Endothelial cell of umbilical vein (primary cell): ENCODE results near the gene ZNF148. TPM values are rescaled to one million over a fixed set of nuclear protein-coding genes. Genes with fewer than 3 reads are reported as not detected.

ENCODE experiments used
- Bru-seq: library from RNA; stranded (reverse); fragments of 400-500 nt; gene quantifications from one replicate; lab custom pipeline; 2021; lab: Mats Ljungman, UMichigan
- BruChase-seq, 2 experiments: library from RNA; stranded (reverse); fragments of 400-500 nt; gene quantifications; one replicate each; lab custom pipeline; 2021; lab: Mats Ljungman, UMichigan
- BruUV-seq: library from RNA; stranded (reverse); fragments of 400-500 nt; replicated peaks from 2 replicates; lab custom pipeline; 2021; lab: Mats Ljungman, UMichigan
- CTCF ChIA-PET: fragments of 300-600, 350-600 bp; sonication (Branson Sonifier 250); formaldehyde crosslinking; loops from one replicate; lab custom pipeline; 2021; ENCODE audit warnings: antibody characterized with exemption, inconsistent platforms; lab: Charles Lee
- POLR2A ChIA-PET: fragments of 300-600, 350-600 bp; sonication (Branson Sonifier 250); formaldehyde crosslinking; loops from one replicate; lab custom pipeline; 2021; ENCODE audit warnings: antibody characterized with exemption, inconsistent platforms; lab: Charles Lee
- DNase-seq: peaks from one replicate; pipeline ENCODE4 v3.0.0-alpha.2; 2011; ENCODE audit warnings: low read depth, low spot score
- FAIRE-seq: peaks from 2 replicates; lab custom pipeline; 2011; peaks lifted over from hg19 to GRCh38; lab: Jason Lieb, UNC
- H2AFZ ChIP-seq: 2 replicates; pipeline ENCODE4 v1.6.0; 2012; ENCODE audit warnings: low read depth, low read length, control low read depth, inconsistent platforms
- H3K27ac ChIP-seq: 2 replicates; pipeline ENCODE4 v1.5.1; 2011; ENCODE audit warnings: low read depth, mild to moderate bottlenecking, control low read depth, low read length, moderate library complexity; ENCODE audit not compliant: insufficient read depth
- H3K27me3 ChIP-seq, 2 experiments: 2 replicates each; pipeline versions ENCODE4 v1.6.0 to v1.6.1; 2011; ENCODE audit warnings: low read length in 2 of 2, mixed read lengths in 1 of 2; ENCODE audit not compliant: control insufficient read depth in 2 of 2, insufficient read depth in 2 of 2
- H3K36me3 ChIP-seq, 2 experiments: 2 replicates in 1 of 2; 3 replicates in 1 of 2; pipeline ENCODE4 v1.5.1; 2011; ENCODE audit warnings: low read length in 2 of 2, mild to moderate bottlenecking in 1 of 2, moderate library complexity in 1 of 2; ENCODE audit not compliant: control insufficient read depth in 2 of 2, insufficient read depth in 2 of 2; ENCODE audit errors: extremely low read depth in 1 of 2
- H3K4me1 ChIP-seq: 3 replicates; pipeline ENCODE4 v1.5.1; 2011; ENCODE audit warnings: mild to moderate bottlenecking, low read length; ENCODE audit not compliant: control insufficient read depth, insufficient read depth; ENCODE audit errors: extremely low read depth
- H3K4me2 ChIP-seq: 2 replicates; pipeline ENCODE4 v1.6.1; 2011; ENCODE audit warnings: low read length, control low read depth, mixed read lengths; ENCODE audit not compliant: insufficient read depth
- H3K4me3 ChIP-seq, 3 experiments: fragments of 200-600 bp in 1 of 3; sonication (generic), shearing (Covaris generic) in 1 of 3; replicated peaks in 1 of 3; 2 replicates each; pipeline ENCODE4 v1.5.1; 2011 to 2016; ENCODE audit warnings: control low read depth in 3 of 3, low read length in 3 of 3, mild to moderate bottlenecking in 2 of 3, inconsistent platforms in 1 of 3, low read depth in 1 of 3, moderate library complexity in 1 of 3; ENCODE audit not compliant: insufficient read depth in 1 of 3
- H3K79me2 ChIP-seq: 2 replicates; pipeline ENCODE4 v1.6.0; 2012; ENCODE audit warnings: low read length, inconsistent platforms; ENCODE audit not compliant: control insufficient read depth, insufficient read depth
- H3K9ac ChIP-seq: replicated peaks from 2 replicates; pipeline ENCODE3; 2011; ENCODE audit warnings: low read length, control low read depth; ENCODE audit not compliant: insufficient read depth; ENCODE audit errors: extremely low read depth
- H3K9me1 ChIP-seq: replicated peaks from 3 replicates; pipeline ENCODE4 v1.6.0; 2011; ENCODE audit warnings: mild to moderate bottlenecking, low read length; ENCODE audit not compliant: control insufficient read depth, insufficient read depth; ENCODE audit errors: extremely low read depth
- H3K9me3 ChIP-seq: replicated peaks from 2 replicates; pipeline ENCODE4 v1.5.1; 2012; ENCODE audit warnings: low read length, inconsistent platforms; ENCODE audit not compliant: control insufficient read depth, insufficient read depth
- H4K20me1 ChIP-seq: replicated peaks from 2 replicates; pipeline ENCODE3; 2011; ENCODE audit warnings: mild to moderate bottlenecking, low read length; ENCODE audit not compliant: control insufficient read depth, insufficient read depth; ENCODE audit errors: extremely low read depth
- EZH2 ChIP-seq: IDR thresholded peaks from 2 replicates; pipeline ENCODE4 v1.6.1; 2012; ENCODE audit warnings: borderline replicate concordance, low read depth, mild to moderate bottlenecking, moderate library complexity, low read length, inconsistent platforms; ENCODE audit not compliant: severe bottlenecking
- FOS ChIP-seq: IDR thresholded peaks from 2 replicates; pipeline ENCODE4 v1.6.1; 2011; ENCODE audit warnings: mild to moderate bottlenecking, low read length, moderate library complexity, borderline replicate concordance; ENCODE audit not compliant: insufficient read depth
- GATA2 ChIP-seq: IDR thresholded peaks from 2 replicates; pipeline ENCODE4 v1.7.0; 2011; ENCODE audit warnings: low read depth, mild to moderate bottlenecking, moderate library complexity, mixed read lengths, low read length; ENCODE audit not compliant: insufficient read length, insufficient read depth
- JUN ChIP-seq: IDR thresholded peaks from 2 replicates; pipeline ENCODE4 v1.6.1; 2011; ENCODE audit warnings: borderline replicate concordance, low read depth; ENCODE audit not compliant: insufficient read length, insufficient read depth
- MYC ChIP-seq: IDR thresholded peaks from one replicate; pipeline ENCODE4 v1.6.1; 2011; ENCODE audit warnings: mild to moderate bottlenecking, low read depth, low read length
- POLR2A ChIP-seq: IDR thresholded peaks from 2 replicates; pipeline ENCODE4 v1.6.1; 2012; ENCODE audit warnings: low read depth, mild to moderate bottlenecking, control low read depth, low read length
- POLR2AphosphoS5 ChIP-seq: IDR thresholded peaks from 2 replicates; pipeline ENCODE4 v1.6.1; 2012; ENCODE audit warnings: low read depth, mild to moderate bottlenecking, control low read depth, low read length, moderate library complexity; ENCODE audit not compliant: insufficient read depth
- dilution Hi-C: fragments of 300-500 bp; cut with MboI; formaldehyde crosslinking; loops from one replicate; pipeline ENCODE4 v1.15.0; 2019; ENCODE audit warnings: low sequenced_read_pairs; ENCODE audit not compliant: extremely low pct_ligation_motif_present
- intact Hi-C: fragments of 100-400 bp; cut with micrococcal nuclease; formaldehyde crosslinking; loops from one replicate; pipeline ENCODE4 v1.10.0; 2022
- long read RNA-seq: library from polyadenylated mRNA; stranded (forward); transcript quantifications from one replicate; pipeline ENCODE4 v2.0.0, GENCODE V29; 2021
- polyA minus RNA-seq, 3 experiments: library from RNA; depleted of rRNA, polyadenylated mRNA; stranded (reverse); fragments of >200 nt; gene quantifications; 1 replicate in 1 of 3; 2 replicates in 2 of 3; pipeline ENCODE4 v1.2.3, GENCODE V29; 2011
- polyA plus RNA-seq, 4 experiments: library from polyadenylated mRNA; depleted of rRNA in 3 of 4; stranded (reverse) in 3 of 4; unstranded in 1 of 4; fragments of >200 nt; gene quantifications; 2 replicates each; pipeline versions ENCODE4 v1.2.1 to v1.2.3, GENCODE V29; 2011 to 2012; ENCODE audit warnings: missing spikeins in 1 of 4
- total RNA-seq: library from RNA; stranded (reverse); gene quantifications from 2 replicates; pipeline ENCODE4 v1.2.3, GENCODE V29; 2021
- TF ChIP-seq, protein P1 (sequence below), 2 donors: IDR thresholded peaks; 1 replicate in 1 of 2; 2 replicates in 1 of 2; pipeline ENCODE4 v1.5.1; 2011; ENCODE audit warnings: low read length in 2 of 2, mild to moderate bottlenecking in 2 of 2, moderate library complexity in 2 of 2, control low read depth in 1 of 2, inconsistent platforms in 1 of 2, low read depth in 1 of 2; ENCODE audit not compliant: insufficient read depth in 1 of 2; ENCODE audit errors: extremely low read depth in 1 of 2

Gene ZNF148
- total RNA-seq = 38.2 and 41.3 TPM in 2 replicates
- polyA plus RNA-seq = 7.1 and 8.0 TPM in 2 replicates
- polyA plus RNA-seq (2011; cell fraction: cytosol; rRNA removed) = 10.0 and 10.8 TPM in 2 replicates
- 19.2 and 20.1 TPM in 2 replicates for polyA plus RNA-seq (2011; cell fraction: nucleus; rRNA removed)
- 19.7 and 23.1 TPM in 2 replicates for polyA plus RNA-seq (2012)
- 69.5 and 76.2 TPM in 2 replicates for polyA minus RNA-seq
- 34.3 TPM for polyA minus RNA-seq (2011; cell fraction: cytosol; rRNA and poly(A)+ RNA removed)
- polyA minus RNA-seq (2011; cell fraction: nucleus; rRNA and poly(A)+ RNA removed) = 45.0 and 60.9 TPM in 2 replicates
- percentile 95 among the genes with signal in this experiment for Bru-seq, nascent RNA
- BruChase-seq, experiment 1, labeled RNA remaining after a 6-hour chase = percentile 90 among the genes with signal in this experiment
- BruChase-seq, experiment 2, labeled RNA remaining after a 2-hour chase = percentile 93 among the genes with signal in this experiment
- long read RNA-seq, full-length matches to known transcripts = 26 of 41 reads
- long read RNA-seq, partial matches to known transcripts = 2 of 41 reads
- long read RNA-seq, other reads (novel, unspliced or antisense) = 13 of 41 reads

DNA sequence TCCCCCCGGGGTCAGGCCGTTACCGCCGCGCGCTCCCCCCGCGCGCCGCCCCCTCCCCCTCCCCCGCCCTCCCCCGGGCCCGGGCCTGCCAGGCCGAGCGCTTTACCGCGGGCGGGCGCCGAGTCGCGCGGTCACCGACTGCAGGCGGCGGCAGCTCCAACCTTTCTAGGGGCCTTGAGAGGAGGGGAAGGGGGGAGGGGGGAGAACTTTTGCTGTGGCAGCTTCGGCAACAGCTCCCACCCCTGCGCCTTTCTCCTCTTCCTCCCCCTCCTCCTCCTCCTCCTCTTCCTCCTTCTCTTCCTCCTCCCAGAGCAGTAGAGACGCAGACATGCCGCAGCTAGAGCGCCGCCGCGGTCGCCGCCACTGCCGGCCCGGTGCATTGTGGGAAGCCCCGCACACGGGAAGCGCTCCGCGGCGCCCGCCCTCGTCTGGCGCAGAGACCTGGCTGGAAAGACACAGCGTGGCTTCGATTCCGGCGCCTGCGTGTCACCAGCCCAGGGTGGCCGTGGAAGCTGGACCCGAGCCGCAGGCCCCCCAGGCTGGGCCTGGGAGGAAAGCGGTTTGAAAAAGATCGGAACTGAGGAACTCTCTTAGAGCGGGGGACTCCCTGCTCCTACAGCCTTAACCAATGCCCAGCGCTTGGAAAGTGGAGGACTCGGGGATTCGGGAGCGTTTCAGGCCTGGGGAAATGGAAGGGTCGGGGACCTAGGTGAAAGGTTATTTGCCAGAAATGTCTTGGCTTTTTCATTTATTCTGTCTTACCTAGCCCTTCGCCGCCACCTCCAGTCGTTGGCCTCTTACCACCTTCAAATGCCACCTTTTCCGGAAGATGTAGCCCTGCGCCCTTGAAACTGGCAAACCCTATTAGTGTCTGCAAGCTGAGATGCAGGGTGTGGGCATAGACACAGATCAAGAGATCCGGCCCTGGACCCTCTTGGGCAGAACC, at the start of gene ZNF148:
Gene ZNF148 (minus strand): TSS at position 330 of the 946 bp plus-strand sequence. CDS start 61,685 bp downstream, outside the sequence.
- peak; percentile 92 for DNase-seq
- Histone ChIP-seq H3K4me2 (peak within 1 kb of the TSS; percentile 88), H3K36me3 (no peaks in the 10 kb centered on the region), H3K4me3 (peak within 1 kb of the TSS; percentile 90 to 100 (median 95)), H3K9ac (peak within 1 kb of the TSS; percentile 89), H4K20me1 (peaks cover 7% of the 10 kb centered on the region), H3K9me3 (no peaks in the 10 kb centered on the region), H3K27me3 (no peaks in the 10 kb centered on the region), H3K79me2 (peaks cover 44% of the 10 kb centered on the region), H3K9me1 (no peaks in the 10 kb centered on the region), H3K27ac (peak within 1 kb of the TSS; percentile 57), H2AFZ (peak within 1 kb of the TSS; percentile 66), H3K4me1 (peaks cover 15% of the 10 kb centered on the region)
- peak; percentile 89 for FAIRE-seq
- CTCF ChIA-PET = interaction anchor here (1.6 to 2.6 kb wide), 2 partner anchors 11 to 18 kb away, joined by 4 to 6 read pairs; no protein-coding TSS in a partner anchor
- dilution Hi-C loops (no loop called here), intact Hi-C loops (loop anchor here (2.0 to 5.0 kb wide), 5 partner anchors 108 to 318 kb away; partner anchors contain the start of gene OSBPL11)
- POLR2A ChIA-PET = no interaction called here
- no peak for TF ChIP-seq EZH2
- no peak for TF ChIP-seq FOS
- TF ChIP-seq JUN = no peak
- TF ChIP-seq, protein P1, sequence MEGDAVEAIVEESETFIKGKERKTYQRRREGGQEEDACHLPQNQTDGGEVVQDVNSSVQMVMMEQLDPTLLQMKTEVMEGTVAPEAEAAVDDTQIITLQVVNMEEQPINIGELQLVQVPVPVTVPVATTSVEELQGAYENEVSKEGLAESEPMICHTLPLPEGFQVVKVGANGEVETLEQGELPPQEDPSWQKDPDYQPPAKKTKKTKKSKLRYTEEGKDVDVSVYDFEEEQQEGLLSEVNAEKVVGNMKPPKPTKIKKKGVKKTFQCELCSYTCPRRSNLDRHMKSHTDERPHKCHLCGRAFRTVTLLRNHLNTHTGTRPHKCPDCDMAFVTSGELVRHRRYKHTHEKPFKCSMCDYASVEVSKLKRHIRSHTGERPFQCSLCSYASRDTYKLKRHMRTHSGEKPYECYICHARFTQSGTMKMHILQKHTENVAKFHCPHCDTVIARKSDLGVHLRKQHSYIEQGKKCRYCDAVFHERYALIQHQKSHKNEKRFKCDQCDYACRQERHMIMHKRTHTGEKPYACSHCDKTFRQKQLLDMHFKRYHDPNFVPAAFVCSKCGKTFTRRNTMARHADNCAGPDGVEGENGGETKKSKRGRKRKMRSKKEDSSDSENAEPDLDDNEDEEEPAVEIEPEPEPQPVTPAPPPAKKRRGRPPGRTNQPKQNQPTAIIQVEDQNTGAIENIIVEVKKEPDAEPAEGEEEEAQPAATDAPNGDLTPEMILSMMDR (IDR thresholded peaks at IDR 0.05; ENCODE audit: extremely low read depth in 1 of 2, insufficient read depth in 1 of 2, low read depth in 1 of 2, low read length in 2 of 2) = peak in 1 of 2 donors; percentile 3
- peak; percentile 33 for TF ChIP-seq MYC
- TF ChIP-seq GATA2 = no peak
- peak; percentile 91 for TF ChIP-seq POLR2A
- peak; percentile 93 for TF ChIP-seq POLR2AphosphoS5
- TSS peak; percentile 81 for BruUV-seq
